ENCODE measurements around the gene BAHCC1.

Gene BAHCC1

DNA sequence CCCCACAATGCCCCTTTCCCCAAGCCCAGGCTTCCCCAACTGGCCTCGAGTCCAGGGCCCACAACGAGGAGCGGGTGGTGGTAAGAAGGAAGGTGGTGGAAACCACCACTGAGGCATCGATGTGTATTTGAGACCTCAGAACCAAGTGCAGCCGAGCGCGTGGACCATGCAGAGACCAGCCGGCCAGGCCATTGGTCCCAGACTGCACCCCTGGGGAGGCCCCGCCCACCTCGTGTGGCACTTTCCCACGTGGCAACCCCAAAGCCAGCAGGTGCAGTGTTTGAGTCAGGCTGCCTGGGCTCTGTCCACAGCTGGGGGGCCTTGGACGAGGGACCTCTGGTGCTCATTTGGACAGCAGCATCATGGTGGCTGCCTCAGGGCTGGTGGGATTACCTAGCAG lies 28.1 kb upstream of the BAHCC1 start:
- no peak for DNase-seq (ENCODE audit: low spot score)

- DNase-seq (ENCODE audit: low spot score): no peak
Measured at GRCh38 chr17:81368161-81369022, 26.9 kb upstream of the BAHCC1 start.

DNA sequence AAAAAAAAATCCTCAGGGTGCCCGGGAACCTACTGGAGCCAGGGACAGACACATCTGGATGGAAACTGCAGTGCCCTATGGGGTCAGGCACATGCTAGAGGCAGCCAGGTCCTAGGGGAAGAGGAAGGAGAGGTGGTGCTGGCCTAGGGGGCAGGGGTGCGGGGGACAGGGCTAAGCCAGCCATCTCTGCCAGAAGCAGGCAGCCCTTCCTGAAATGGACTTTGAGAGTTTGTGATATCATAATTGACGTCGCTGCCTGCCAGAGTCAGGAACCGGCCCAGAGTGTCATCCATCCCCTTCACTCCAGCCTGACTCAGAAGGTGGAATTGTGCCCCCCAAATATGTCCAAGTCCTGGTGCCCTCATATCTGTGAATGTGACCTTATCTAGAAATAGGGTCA lies 25.0 kb upstream of the BAHCC1 start:
- DNase-seq (ENCODE audit: low spot score): no peak

DNA sequence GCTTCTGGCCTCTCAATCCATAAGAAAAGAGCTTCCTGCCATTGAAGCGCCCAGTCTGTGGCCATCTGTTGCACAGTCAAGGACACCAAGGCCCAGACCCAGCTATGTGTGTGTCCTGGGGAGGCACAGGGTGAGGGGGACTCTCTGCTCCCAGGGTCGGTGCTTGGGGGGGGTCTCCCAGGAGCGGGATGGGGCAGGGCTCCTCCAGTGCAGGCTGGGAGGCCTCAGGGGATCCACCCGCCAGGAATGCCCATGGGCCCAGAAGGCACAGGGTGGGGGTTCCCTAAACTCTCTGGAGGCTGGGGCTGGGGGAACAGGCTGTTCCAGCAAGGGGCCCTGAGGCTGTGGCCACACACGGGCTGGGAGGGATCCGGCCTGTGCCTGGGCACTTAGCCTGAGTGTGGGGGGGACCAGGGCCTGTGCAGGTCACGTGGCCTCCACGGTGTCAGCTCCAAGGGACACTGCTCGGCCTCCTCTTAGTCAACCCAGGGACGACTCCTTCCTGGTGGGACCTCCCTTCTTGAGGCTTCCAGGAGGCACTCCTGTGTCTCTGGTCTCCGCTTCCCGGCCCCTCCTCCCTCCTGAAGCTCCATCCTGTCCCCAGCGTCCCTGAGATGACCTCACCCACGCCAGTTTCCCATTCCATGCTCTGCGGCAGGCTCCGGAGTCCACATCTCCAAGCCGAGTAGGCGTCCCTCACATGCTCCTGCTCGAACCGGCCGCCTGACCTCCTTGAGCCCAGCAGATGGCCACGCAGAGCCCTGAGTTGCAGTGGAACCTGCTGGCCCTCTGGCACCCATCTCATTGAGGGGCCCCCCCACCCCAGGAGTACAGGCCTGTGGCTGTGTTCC lies 23.1 kb upstream of the BAHCC1 start:
- DNase-seq (ENCODE audit: low spot score): peak; percentile 76

DNA sequence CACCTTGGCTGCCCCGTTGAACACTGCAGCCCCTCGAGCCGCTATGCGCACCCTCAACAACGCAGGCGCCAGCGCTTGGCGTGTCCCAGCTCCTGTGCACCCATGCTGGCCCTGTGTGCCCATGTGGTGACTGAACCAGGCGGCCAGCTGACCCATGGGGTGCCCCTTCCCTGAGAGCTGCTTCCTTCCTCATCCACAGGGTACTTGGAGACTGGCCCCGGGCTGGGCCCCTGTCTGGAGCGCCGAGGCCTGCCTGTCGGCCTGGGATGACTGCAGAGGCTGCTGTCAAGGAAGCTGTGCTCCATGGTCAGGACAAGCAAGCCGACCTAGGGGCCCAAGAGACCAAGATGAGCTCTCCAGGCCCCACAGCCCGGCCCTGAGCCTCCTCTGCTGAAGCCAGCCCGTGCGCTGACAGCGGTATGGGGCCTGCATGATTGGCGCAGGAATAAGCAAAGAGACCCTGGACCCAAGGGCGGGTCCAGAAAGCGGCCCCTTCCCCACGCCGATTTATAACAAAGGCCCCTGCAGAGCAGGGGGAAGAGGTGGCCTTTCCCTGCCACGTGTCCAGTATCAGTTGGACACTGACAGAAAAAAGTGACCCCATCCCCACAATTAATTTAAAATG lies 21.6 kb upstream of the BAHCC1 start:
- DNase-seq (ENCODE audit: low spot score): no peak

DNA sequence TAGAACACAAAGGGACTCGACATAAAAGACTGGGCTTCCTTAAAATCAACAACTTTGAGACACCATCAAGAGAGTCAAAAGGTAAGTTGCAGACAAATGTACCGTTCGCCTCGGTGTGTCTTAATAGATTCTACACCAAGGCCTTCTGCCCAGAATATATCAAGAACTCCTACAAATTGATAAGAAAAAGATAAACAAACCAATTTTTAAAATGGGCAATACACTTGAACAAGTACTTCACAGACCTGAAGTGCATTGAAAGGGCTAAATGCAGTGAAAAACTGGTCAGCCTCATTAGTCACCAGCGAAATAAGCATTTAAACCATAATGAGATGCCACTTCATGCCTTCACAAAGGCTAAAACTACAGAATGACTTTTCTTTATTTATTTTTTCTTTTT lies 20.4 kb upstream of the BAHCC1 start:
- DNase-seq (ENCODE audit: low spot score): no peak

- no peak for DNase-seq (ENCODE audit: low spot score)
Measured at GRCh38 chr17:81376946-81377714, 18.1 kb upstream of the BAHCC1 start.

GRCh38 chr17:81378941-81379511 lies 16.2 kb upstream of the BAHCC1 start:
- no peak for DNase-seq (ENCODE audit: low spot score)

GRCh38 chr17:81379523-81379942 lies 15.7 kb upstream of the BAHCC1 start:
- no peak for DNase-seq (ENCODE audit: low spot score)

GRCh38 chr17:81380131-81380530 lies 15.1 kb upstream of the BAHCC1 start:
- no peak for DNase-seq (ENCODE audit: low spot score)

GRCh38 chr17:81380666-81381518 lies 14.4 kb upstream of the BAHCC1 start:
- DNase-seq (ENCODE audit: low spot score): peak; percentile 66

- DNase-seq (ENCODE audit: low spot score): no peak
Measured at GRCh38 chr17:81381632-81382577, 13.4 kb upstream of the BAHCC1 start.

- DNase-seq (ENCODE audit: low spot score): no peak
Measured at GRCh38 chr17:81382851-81383250, 12.4 kb upstream of the BAHCC1 start.

DNA sequence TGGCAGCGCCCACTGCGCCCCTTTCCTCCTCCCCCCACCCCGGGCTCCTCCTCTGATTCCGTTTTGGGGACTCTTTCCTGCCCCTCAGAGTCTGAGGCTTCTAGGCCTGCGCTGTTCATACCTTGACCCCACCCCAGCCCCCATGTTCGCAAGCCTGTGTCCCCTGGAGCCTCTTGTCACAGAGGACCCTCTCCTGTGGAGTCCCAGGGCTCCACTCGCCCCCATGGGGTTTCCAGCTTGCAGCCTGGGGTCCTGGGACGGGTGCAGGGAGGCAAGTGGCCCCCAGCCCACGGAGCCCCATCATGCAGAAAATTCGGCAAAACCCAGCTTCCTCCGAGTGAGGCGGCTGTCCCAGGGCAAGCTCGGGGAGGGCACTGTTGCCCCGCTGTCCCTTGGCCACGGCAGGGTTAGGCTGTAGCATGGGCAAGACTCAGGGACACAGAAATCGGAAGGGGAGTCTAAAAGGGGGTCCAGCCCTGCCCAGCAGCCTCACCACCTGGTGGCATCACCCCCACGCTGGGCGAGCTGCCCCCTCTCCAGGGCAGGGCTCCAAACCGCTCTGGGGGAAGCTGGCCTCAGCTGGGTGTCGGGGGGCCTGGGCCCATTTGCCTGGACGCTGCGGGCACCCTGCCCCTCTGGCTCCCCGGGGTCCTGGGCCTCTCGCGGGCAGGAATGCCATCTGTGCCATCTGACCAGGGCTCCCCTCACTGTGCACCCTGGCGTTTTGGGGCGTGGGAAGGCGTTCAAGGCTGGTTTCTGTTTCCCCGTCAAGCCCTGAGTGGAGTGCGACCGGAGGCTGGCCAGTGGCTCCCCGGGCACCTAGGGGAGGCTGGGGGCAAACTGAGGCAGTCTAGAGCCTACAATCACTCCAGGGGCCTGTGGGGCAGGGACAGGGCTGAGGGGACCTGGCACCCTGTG lies 11.5 kb upstream of the BAHCC1 start:
- DNase-seq (ENCODE audit: low spot score): no peak

- no peak for DNase-seq (ENCODE audit: low spot score)
Measured at GRCh38 chr17:81384929-81385319, 10.3 kb upstream of the BAHCC1 start.

GRCh38 chr17:81385320-81386111 lies 9.7 kb upstream of the BAHCC1 start:
- DNase-seq (ENCODE audit: low spot score): peak; percentile 99

DNA sequence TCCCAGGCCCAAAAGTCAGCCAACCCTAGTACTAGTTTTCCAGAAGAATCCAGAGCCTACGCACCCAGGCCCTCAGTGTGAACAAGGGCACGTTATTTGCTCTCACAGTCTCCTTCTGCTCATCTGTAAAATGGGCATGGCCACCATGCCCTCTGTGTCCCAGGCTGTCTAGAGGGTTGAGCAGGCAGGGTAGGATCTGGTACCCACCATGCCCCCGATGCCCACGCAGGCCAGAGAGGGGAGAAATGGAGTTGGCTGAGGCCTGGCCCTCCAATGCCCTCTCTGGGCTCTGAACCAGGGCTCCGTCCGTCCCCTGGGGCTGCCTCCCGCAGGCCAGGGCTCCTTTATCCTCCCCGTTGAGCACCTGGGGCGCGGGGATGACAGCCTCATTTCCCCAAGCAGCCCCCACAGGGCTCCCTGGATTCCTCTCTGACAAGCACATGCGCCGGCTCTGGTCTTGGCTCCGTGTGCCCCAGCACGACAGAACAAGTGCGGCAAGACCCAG lies 9.1 kb upstream of the BAHCC1 start:
- DNase-seq (ENCODE audit: low spot score): no peak

Data from globus pallidus (tissue), 1 donor.